Measurements from ENCODE around the gene CACNA1S.

GRCh38 chr1:201100169-201100930 lies 11.9 kb downstream of the CACNA1S start:
- TF ChIP-seq MAX (IDR thresholded peaks at IDR 0.05) (no peak), CREB1 (IDR thresholded peaks at IDR 0.05; ENCODE audit: low read depth) (no peak), CEBPB (IDR thresholded peaks at IDR 0.05) (no peak)
